Fibroblast of lung (primary cell): ENCODE results near the gene DLG2. TPM values are rescaled to one million over a fixed set of nuclear protein-coding genes. Genes with fewer than 3 reads are reported as not detected.

ENCODE experiments used
- DNase-seq, 2 donors: peaks; one replicate each; pipeline versions ENCODE4 v3.0.0 to v3.0.0-alpha.2; 2010; ENCODE audit warnings: low read depth in 2 of 2
- H2AFZ ChIP-seq: 2 replicates; pipeline ENCODE4 v1.5.1; 2012; ENCODE audit warnings: low read length, control low read depth, inconsistent platforms
- H3K27ac ChIP-seq: 2 replicates; pipeline ENCODE4 v1.5.1; 2011; ENCODE audit warnings: low read length, control low read depth; ENCODE audit not compliant: insufficient read depth
- H3K27me3 ChIP-seq: 2 replicates; pipeline ENCODE4 v1.5.1; 2011; ENCODE audit warnings: mild to moderate bottlenecking, low read length; ENCODE audit not compliant: control insufficient read depth, insufficient read depth
- H3K36me3 ChIP-seq: 2 replicates; pipeline ENCODE4 v1.5.1; 2011; ENCODE audit warnings: low read length; ENCODE audit not compliant: control insufficient read depth, insufficient read depth
- H3K4me1 ChIP-seq: 2 replicates; pipeline ENCODE4 v1.5.1; 2011; ENCODE audit warnings: low read length; ENCODE audit not compliant: control insufficient read depth, insufficient read depth; ENCODE audit errors: extremely low read depth
- H3K4me2 ChIP-seq: 2 replicates; pipeline ENCODE4 v1.5.1; 2011; ENCODE audit warnings: low read length, control low read depth; ENCODE audit not compliant: insufficient read depth; ENCODE audit errors: extremely low read depth
- H3K4me3 ChIP-seq, 4 experiments: fragments of 200-600 bp in 1 of 4; sonication (generic) in 1 of 4; replicated peaks in 1 of 4; 2 replicates each; pipeline ENCODE4 v1.5.1; 2011 to 2016; ENCODE audit warnings: low read length in 4 of 4, low read depth in 3 of 4, mild to moderate bottlenecking in 3 of 4, control low read depth in 2 of 4, inconsistent platforms in 1 of 4, mixed read lengths in 1 of 4; ENCODE audit not compliant: insufficient read depth in 1 of 4; ENCODE audit errors: control extremely low read depth in 1 of 4
- H3K79me2 ChIP-seq: 2 replicates; pipeline ENCODE4 v1.5.1; 2012; ENCODE audit warnings: mild to moderate bottlenecking, low read length, inconsistent platforms; ENCODE audit not compliant: control insufficient read depth, insufficient read depth
- H3K9ac ChIP-seq: 2 replicates; pipeline ENCODE4 v1.5.1; 2011; ENCODE audit warnings: mild to moderate bottlenecking, low read length, control low read depth; ENCODE audit not compliant: insufficient read depth
- H3K9me3 ChIP-seq: 2 replicates; pipeline ENCODE4 v1.5.1; 2012; ENCODE audit warnings: low read depth, low read length; ENCODE audit not compliant: control insufficient read depth, insufficient read depth
- H4K20me1 ChIP-seq: 2 replicates; pipeline ENCODE4 v1.5.1; 2011; ENCODE audit warnings: low read length; ENCODE audit not compliant: control insufficient read depth, insufficient read depth; ENCODE audit errors: extremely low read depth
- EZH2 ChIP-seq: IDR thresholded peaks from 2 replicates; pipeline ENCODE4 v1.5.1; 2012; ENCODE audit warnings: low read length, control low read depth, mild to moderate bottlenecking; ENCODE audit errors: missing control alignments
- polyA plus RNA-seq, 2 donors: library from polyadenylated mRNA; depleted of rRNA in 1 of 2; stranded (reverse) in 1 of 2; unstranded in 1 of 2; fragments of >200 nt; gene quantifications; 2 replicates each; pipeline ENCODE4 v1.2.1, GENCODE V29; 2011 to 2012; ENCODE audit warnings: missing spikeins in 1 of 2
- total RNA-seq: library from RNA; depleted of rRNA; stranded (reverse); fragments of >200 nt; gene quantifications from 2 replicates; pipeline ENCODE4 v1.2.1, GENCODE V29; 2014
- TF ChIP-seq, protein P1 (sequence below), 2 donors: IDR thresholded peaks in 1 of 2; conservative IDR thresholded peaks in 1 of 2; 1 replicate in 1 of 2; 2 replicates in 1 of 2; pipeline ENCODE4 v1.5.1; 2011 to 2012; ENCODE audit warnings: low read length in 2 of 2, control low read depth in 1 of 2, inconsistent platforms in 1 of 2, low read depth in 1 of 2, mild to moderate bottlenecking in 1 of 2

Gene DLG2
- total and polyA plus RNA-seq, 2 donors (not counting 1 experiment from before 2014, with no cell fraction given), result 0.77 to 2.3 TPM

DNA sequence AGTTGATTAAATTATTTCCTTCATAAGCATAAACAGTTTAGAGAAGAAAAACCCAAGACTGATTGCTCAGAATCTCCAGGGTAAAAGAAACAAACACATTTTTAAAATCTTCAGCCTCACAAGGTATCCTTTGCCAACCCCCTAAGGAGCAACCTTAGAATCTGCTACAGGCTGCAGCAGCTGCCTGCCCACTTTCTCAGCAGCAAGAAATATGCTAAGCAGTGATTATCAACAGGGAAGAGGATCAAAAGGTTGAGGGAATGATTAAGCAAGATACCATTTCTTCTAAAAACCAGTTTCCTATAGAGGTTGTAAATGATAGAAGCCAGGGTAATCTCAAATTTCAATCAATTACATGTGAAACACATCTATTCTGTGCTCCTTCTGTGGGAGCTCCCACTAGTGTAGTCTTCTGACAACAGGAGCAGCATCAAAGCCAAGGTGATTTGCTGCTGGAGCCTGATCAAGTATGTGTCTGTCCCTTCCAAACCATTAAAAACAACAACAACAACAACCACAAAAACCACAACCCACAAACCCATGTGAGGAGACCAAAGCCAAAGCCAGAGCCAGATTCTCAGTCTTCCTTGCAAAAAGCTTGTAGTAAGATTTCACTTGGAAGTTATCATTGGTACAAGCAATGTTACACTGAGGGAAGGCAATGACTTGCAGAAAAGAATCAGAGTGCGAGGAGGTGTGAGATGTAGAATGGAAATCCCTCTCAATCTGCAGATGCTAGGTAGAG is 761.2 kb downstream of the DLG2 start:
- no peak overlapping the region for H2AFZ ChIP-seq
- TF ChIP-seq EZH2, result no peak
- TF ChIP-seq, protein P1, sequence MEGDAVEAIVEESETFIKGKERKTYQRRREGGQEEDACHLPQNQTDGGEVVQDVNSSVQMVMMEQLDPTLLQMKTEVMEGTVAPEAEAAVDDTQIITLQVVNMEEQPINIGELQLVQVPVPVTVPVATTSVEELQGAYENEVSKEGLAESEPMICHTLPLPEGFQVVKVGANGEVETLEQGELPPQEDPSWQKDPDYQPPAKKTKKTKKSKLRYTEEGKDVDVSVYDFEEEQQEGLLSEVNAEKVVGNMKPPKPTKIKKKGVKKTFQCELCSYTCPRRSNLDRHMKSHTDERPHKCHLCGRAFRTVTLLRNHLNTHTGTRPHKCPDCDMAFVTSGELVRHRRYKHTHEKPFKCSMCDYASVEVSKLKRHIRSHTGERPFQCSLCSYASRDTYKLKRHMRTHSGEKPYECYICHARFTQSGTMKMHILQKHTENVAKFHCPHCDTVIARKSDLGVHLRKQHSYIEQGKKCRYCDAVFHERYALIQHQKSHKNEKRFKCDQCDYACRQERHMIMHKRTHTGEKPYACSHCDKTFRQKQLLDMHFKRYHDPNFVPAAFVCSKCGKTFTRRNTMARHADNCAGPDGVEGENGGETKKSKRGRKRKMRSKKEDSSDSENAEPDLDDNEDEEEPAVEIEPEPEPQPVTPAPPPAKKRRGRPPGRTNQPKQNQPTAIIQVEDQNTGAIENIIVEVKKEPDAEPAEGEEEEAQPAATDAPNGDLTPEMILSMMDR (conservative IDR thresholded peaks at IDR 0.05 in 1 of 2, IDR thresholded peaks at IDR 0.05 in 1 of 2; ENCODE audit: low read depth in 1 of 2, low read length in 2 of 2), result no peak

DNA sequence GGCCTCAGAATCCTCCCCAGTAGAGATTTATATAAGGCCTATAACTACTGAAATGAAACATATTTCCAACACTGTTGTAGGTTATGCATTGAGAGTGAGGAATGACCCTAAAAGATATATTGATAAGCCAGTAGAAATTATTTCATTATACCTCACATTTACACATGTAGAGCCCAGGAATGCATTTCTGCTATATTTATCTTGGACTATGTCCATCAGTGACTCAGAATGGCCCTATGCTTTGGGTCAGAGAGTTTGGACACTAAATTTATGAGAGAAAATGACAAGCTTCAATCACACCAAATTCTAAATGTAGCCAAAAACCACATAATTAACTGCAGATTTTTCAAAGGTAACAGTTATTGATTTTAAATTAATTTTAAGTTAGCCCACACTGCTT is 761.9 kb downstream of the DLG2 start:
- no peak overlapping the region for H3K4me3 ChIP-seq
- H3K27ac ChIP-seq, result no peak overlapping the region
- H3K4me2 ChIP-seq, result peak overlapping the region; percentile 40
- no peaks in the 10 kb centered on the region for H3K36me3 ChIP-seq
- no peak overlapping the region for H3K9ac ChIP-seq
- H2AFZ ChIP-seq, result no peak overlapping the region
- H4K20me1 ChIP-seq, result no peaks in the 10 kb centered on the region
- H3K27me3 ChIP-seq, result no peaks in the 10 kb centered on the region
- H3K79me2 ChIP-seq, result no peaks in the 10 kb centered on the region
- peak in 1 of 2 donors; percentile 48 for DNase-seq
- peaks cover 10% of the 10 kb centered on the region for H3K4me1 ChIP-seq
- no peak for TF ChIP-seq EZH2
- TF ChIP-seq, protein P1 (conservative IDR thresholded peaks at IDR 0.05 in 1 of 2, IDR thresholded peaks at IDR 0.05 in 1 of 2; ENCODE audit: low read depth in 1 of 2, low read length in 2 of 2), result no peak
- no peaks in the 10 kb centered on the region for H3K9me3 ChIP-seq

More for the DNA sequence above, 761.2 kb downstream of the DLG2 start:
- Histone ChIP-seq H3K27ac (no peak overlapping the region), H3K79me2 (no peaks in the 10 kb centered on the region), H3K27me3 (no peaks in the 10 kb centered on the region), H3K9me3 (no peaks in the 10 kb centered on the region), H3K4me2 (peak overlapping the region; percentile 40), H3K4me1 (peaks cover 10% of the 10 kb centered on the region), H3K4me3 (no peak overlapping the region), H3K36me3 (no peaks in the 10 kb centered on the region), H4K20me1 (no peaks in the 10 kb centered on the region), H3K9ac (no peak overlapping the region)
- no peak for DNase-seq

GRCh38 chr11:84857746-84858145 is 769.4 kb downstream of the DLG2 start:
- no peaks in the 10 kb centered on the region for H3K27me3 ChIP-seq
- H3K79me2 ChIP-seq, result no peaks in the 10 kb centered on the region
- H3K9me3 ChIP-seq, result no peaks in the 10 kb centered on the region
- no peak overlapping the region for H3K4me3 ChIP-seq
- H3K4me1 ChIP-seq, result peaks cover 4% of the 10 kb centered on the region
- H3K27ac ChIP-seq, result no peak overlapping the region
- TF ChIP-seq, protein P1 (conservative IDR thresholded peaks at IDR 0.05 in 1 of 2, IDR thresholded peaks at IDR 0.05 in 1 of 2; ENCODE audit: low read depth in 1 of 2, low read length in 2 of 2), result no peak
- no peak for TF ChIP-seq EZH2
- no peaks in the 10 kb centered on the region for H4K20me1 ChIP-seq
- H3K4me2 ChIP-seq, result no peak overlapping the region
- H3K36me3 ChIP-seq, result no peaks in the 10 kb centered on the region
- no peak overlapping the region for H2AFZ ChIP-seq
- no peak overlapping the region for H3K9ac ChIP-seq
- peak in 1 of 2 donors; percentile 47 for DNase-seq
